GM23338 (cell line): Measurements from ENCODE around the gene ARPP21.

Experiments
- CREB1 ChIP-seq: fragments of 250-450 bp; sonication (Bioruptor Pico); IDR thresholded peaks from 2 replicates; pipeline ENCODE4 v1.5.0; 2020; ENCODE audit warnings: low read depth, mild to moderate bottlenecking, moderate library complexity
- CTCF ChIP-seq, 2 experiments: fragments of 200-600 bp in 1 of 2; sonication (generic) in 1 of 2; conservative IDR thresholded peaks; 2 replicates each; pipeline versions ENCODE4 v1.5.1 to v1.6.1; 2016 to 2017; ENCODE audit warnings: antibody characterized with exemption in 2 of 2, low read depth in 2 of 2, mild to moderate bottlenecking in 2 of 2, moderate library complexity in 1 of 2
- EZH2 ChIP-seq: fragments of 200-600 bp; sonication (generic); IDR thresholded peaks from one replicate; pipeline ENCODE4 v1.8.0; 2017; ENCODE audit warnings: antibody characterized with exemption, mild to moderate bottlenecking, low read depth; ENCODE audit not compliant: unreplicated experiment
- EZH2phosphoT487 ChIP-seq: fragments of 200-600 bp; sonication (generic); IDR thresholded peaks from one replicate; pipeline ENCODE4 v1.8.1; 2018; ENCODE audit warnings: antibody characterized with exemption; ENCODE audit not compliant: unreplicated experiment
- JUNB ChIP-seq: IDR thresholded peaks from one replicate; pipeline ENCODE4 v1.6.1; 2016; ENCODE audit warnings: antibody characterized with exemption; ENCODE audit not compliant: unreplicated experiment
- POLR2AphosphoS5 ChIP-seq: IDR thresholded peaks from 2 replicates; pipeline ENCODE4 v1.6.1; 2016; ENCODE audit warnings: antibody characterized with exemption, low read depth
- REST ChIP-seq: IDR thresholded peaks from one replicate; pipeline ENCODE4 v1.6.1; 2018; ENCODE audit warnings: antibody characterized with exemption; ENCODE audit not compliant: unreplicated experiment
- STAT1 ChIP-seq: IDR thresholded peaks from one replicate; pipeline ENCODE4 v1.6.1; 2016; ENCODE audit warnings: antibody characterized with exemption; ENCODE audit not compliant: unreplicated experiment
- ZNF114 ChIP-seq: fragments of 250-450 bp; sonication (Bioruptor Pico); IDR thresholded peaks from 2 replicates; pipeline ENCODE4 v1.5.0; 2020; ENCODE audit warnings: mild to moderate bottlenecking, moderate library complexity
- ZNF331 ChIP-seq: fragments of 250-450 bp; sonication (Bioruptor Pico); IDR thresholded peaks from 2 replicates; pipeline ENCODE4 v1.5.0; 2020; ENCODE audit warnings: low read depth, mild to moderate bottlenecking, moderate library complexity

- no peak for TF ChIP-seq EZH2phosphoT487
- no peak for TF ChIP-seq CTCF (conservative IDR thresholded peaks at IDR 0.05; ENCODE audit: low read depth in 2 of 2)
- TF ChIP-seq EZH2: no peak
- no peak for TF ChIP-seq POLR2AphosphoS5
- no peak for TF ChIP-seq STAT1
- no peak for TF ChIP-seq REST
- no peak for TF ChIP-seq ZNF114 (CRISPR knock-in tag)
- TF ChIP-seq ZNF331: no peak
- TF ChIP-seq JUNB: no peak
- TF ChIP-seq CREB1: no peak
Observed at GRCh38 chr3:35790764-35791163, 151.4 kb downstream of the ARPP21 start.
